ENCODE data around the gene CDH22. TPM values are rescaled to one million over a fixed set of nuclear protein-coding genes. Genes with fewer than 3 reads are reported as not detected.

The CDH22 gene
- total and polyA plus RNA-seq, 2 experiments from 2014 or later, result 0.08 to 0.10 TPM

- peaks cover 5% of the 10 kb centered on the region for H3K27me3 Mint-ChIP-seq (ENCODE audit: insufficient read depth, low read depth, poor library complexity)
- H3F3A ChIP-seq (replicated peaks; ENCODE audit: low read depth), result no peaks in the 10 kb centered on the region
- H3K4me3 ChIP-seq, result no peak overlapping the region
- H3K4me2 ChIP-seq, result no peak overlapping the region
- H3K36me3 Mint-ChIP-seq (ENCODE audit: low read depth), result no peaks in the 10 kb centered on the region; the same call in 2 of the 3 replicates
- no peak overlapping the region for H3K27ac Mint-ChIP-seq
- peaks cover 15% of the 10 kb centered on the region for H3K4me1 ChIP-seq (ENCODE audit: insufficient read depth)
- TF ChIP-seq EZH2phosphoT487 (IDR thresholded peaks at IDR 0.05; ENCODE audit: unreplicated experiment) (no peak), EZH2 (IDR thresholded peaks at IDR 0.05; ENCODE audit: low read depth, unreplicated experiment) (no peak), POLR2AphosphoS5 (IDR thresholded peaks at IDR 0.05; ENCODE audit: low read depth) (no peak), CTCF (conservative IDR thresholded peaks at IDR 0.05; ENCODE audit: low read depth in 2 of 2) (no peak), STAT1 (IDR thresholded peaks at IDR 0.05; ENCODE audit: unreplicated experiment) (no peak)
- no peaks in the 10 kb centered on the region for H3K79me2 ChIP-seq (replicated peaks; ENCODE audit: insufficient read depth)
- DNase-seq (ENCODE audit: low spot score) (no peak), ATAC-seq (no peak)
- no peak overlapping the region for H3K4me3 Mint-ChIP-seq
- H3K4me1 Mint-ChIP-seq, result peaks cover 12% of the 10 kb centered on the region
- no peaks in the 10 kb centered on the region for H3K27me3 ChIP-seq (ENCODE audit: insufficient read depth)
- no peaks in the 10 kb centered on the region; the same call in 2 of the 3 replicates for H3K9me3 Mint-ChIP-seq
- H3K27ac ChIP-seq (ENCODE audit: low read depth), result no peak overlapping the region
- H2AFZ ChIP-seq, result no peak overlapping the region
- no peaks in the 10 kb centered on the region for H4K20me1 ChIP-seq (replicated peaks; ENCODE audit: insufficient read depth)
- no peaks in the 10 kb centered on the region for H3K36me3 ChIP-seq (ENCODE audit: insufficient read depth)
- no peaks in the 10 kb centered on the region for H3K9me2 ChIP-seq (ENCODE audit: insufficient read depth)
Measured at GRCh38 chr20:46275091-46275490, 33.2 kb downstream of the CDH22 start.

GRCh38 chr20:46273717-46274116 is 34.6 kb downstream of the CDH22 start:
- peaks cover 8% of the 10 kb centered on the region for H3K27me3 Mint-ChIP-seq (ENCODE audit: insufficient read depth, low read depth, poor library complexity)
- H3K9me3 Mint-ChIP-seq, result no peaks in the 10 kb centered on the region; the same call in 2 of the 3 replicates
- Histone ChIP-seq H3K79me2 (replicated peaks; ENCODE audit: insufficient read depth) (no peaks in the 10 kb centered on the region), H3K9me2 (ENCODE audit: insufficient read depth) (no peaks in the 10 kb centered on the region), H3K27ac (ENCODE audit: low read depth) (no peak overlapping the region), H3K27me3 (ENCODE audit: insufficient read depth) (no peaks in the 10 kb centered on the region), H3K4me3 (no peak overlapping the region), H4K20me1 (replicated peaks; ENCODE audit: insufficient read depth) (no peaks in the 10 kb centered on the region), H3F3A (replicated peaks; ENCODE audit: low read depth) (no peaks in the 10 kb centered on the region), H3K4me2 (no peak overlapping the region), H3K36me3 (ENCODE audit: insufficient read depth) (no peaks in the 10 kb centered on the region), H3K4me1 (ENCODE audit: insufficient read depth) (peaks cover 15% of the 10 kb centered on the region), H2AFZ (peak overlapping the region; percentile 52; the same call in 1 of the 2 replicates)
- H3K4me1 Mint-ChIP-seq, result peaks cover 16% of the 10 kb centered on the region
- no peak overlapping the region for H3K27ac Mint-ChIP-seq
- DNase-seq (ENCODE audit: low spot score) (peak; percentile 49), ATAC-seq (peak; percentile 74)
- H3K4me3 Mint-ChIP-seq, result no peak overlapping the region; the same call in 2 of the 3 replicates
- H3K36me3 Mint-ChIP-seq (ENCODE audit: low read depth), result no peaks in the 10 kb centered on the region; the same call in 2 of the 3 replicates
- TF ChIP-seq CTCF (conservative IDR thresholded peaks at IDR 0.05; ENCODE audit: low read depth in 2 of 2) (no peak), CREB1 (CRISPR knock-in tag; IDR thresholded peaks at IDR 0.05; ENCODE audit: low read depth) (no peak), NANOG (IDR thresholded peaks at IDR 0.05; ENCODE audit: borderline replicate concordance) (no peak), ZNF114 (CRISPR knock-in tag; IDR thresholded peaks at IDR 0.05) (no peak), JUNB (IDR thresholded peaks at IDR 0.05; ENCODE audit: unreplicated experiment) (no peak), ZNF462 (CRISPR knock-in tag; IDR thresholded peaks at IDR 0.05) (no peak)

All from GM23338 (cell line).